Dedifferentiated amniotic fluid mesenchymal stem cell (primary cell): Measurements from ENCODE around the gene CFAP20.

Experiments used
- DNase-seq: peaks from one replicate; pipeline ENCODE4 v3.0.0-alpha.2; 2016; ENCODE audit errors: extremely low spot score

Gene CFAP20

DNA sequence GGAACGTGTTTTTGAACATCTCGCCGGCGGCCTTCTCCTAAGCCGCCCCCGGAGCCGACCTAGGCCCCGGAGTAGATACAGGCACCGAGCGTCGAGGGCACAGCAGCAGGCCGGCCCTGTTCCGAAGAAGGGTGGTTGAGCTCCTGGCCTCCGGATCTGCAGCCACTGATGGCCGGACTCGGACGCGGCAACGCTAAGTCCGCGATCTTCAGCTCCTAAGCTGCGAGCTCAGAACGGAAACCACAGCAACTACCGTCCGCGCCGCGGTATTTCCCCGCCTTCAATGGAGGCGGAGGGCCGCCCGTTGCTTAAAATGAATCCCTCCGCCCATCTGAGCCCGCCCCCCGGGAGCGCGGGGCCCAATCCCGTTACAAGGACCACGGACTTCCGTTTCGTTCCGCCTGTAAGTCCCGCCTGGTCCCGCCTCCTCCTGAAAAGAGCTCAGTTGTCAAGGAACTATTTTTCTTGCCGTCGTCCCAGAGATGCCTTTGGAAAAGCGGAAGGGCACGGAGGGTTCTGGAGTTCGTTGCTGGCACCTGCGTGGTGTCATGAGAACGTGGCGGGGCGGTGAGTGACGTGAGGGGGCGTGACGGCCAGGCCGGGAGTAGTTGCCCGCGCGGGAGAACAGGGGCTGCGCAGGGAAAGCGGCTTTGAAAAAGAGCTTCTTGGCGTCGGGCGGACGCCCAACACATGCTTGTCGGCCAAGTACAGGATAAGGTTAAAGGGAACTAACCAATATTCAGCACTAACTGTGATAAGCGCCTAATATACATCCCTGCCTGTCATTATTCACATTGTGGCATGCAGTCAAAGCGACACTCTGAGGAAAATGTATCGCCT is at the start of gene CFAP20:
TSS of gene CFAP20 (minus strand) at position 285 of the 840 bp plus-strand sequence. CDS start at position 19, 266 bp downstream.
- peak; percentile 100 for DNase-seq

DNA sequence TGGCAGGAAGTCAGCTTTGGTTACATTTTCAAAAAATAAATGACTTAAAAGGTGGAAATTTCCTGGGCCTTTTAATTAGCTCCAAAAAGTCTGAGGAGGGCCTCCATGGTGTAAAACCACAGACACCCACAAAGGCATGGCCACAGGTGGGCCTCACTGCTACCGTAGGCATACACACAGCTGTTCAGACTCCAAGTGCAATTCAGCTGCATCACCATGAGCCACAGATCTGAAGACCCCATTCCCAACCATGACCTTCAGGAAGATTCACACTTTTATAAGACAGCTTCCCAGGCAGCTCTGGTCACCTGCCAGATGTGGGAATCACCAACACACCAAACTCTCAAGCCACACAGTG is 48.2 kb upstream of the CFAP20 start:
- DNase-seq = no peak

DNA sequence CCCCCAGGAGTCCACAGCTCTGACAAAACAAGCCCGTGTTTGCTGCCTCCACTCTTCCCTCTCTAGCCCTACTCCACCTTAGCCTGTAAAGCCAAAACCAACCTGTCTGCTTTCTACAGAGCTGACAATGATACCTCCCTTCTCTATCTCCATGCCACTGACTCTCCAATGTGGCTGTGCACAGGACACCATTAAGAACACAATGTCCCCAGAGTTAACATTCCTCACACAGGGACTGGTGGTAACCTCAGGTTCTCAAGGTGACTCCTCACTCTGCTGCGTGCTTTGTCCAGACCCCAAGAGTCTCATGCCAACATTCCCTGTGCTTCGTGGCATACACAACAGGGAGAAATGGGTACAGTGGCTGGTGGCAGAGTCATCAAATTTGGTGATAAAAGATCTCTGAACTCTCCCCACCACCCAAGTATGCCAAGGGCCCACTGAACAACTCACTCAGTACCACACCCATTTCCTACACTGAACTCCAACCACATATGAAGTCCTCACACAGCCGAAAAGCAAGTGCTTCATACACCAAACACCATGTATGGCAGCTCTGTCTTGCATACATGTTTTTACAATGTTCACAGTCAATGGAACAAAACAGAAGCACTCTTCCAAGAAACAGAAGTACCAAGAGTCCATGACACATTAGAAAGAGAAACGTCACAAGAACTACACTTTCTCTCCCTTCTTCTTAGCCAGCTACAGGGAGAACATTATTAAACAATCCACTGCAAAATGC is 47.6 kb upstream of the CFAP20 start:
- DNase-seq = no peak

DNA sequence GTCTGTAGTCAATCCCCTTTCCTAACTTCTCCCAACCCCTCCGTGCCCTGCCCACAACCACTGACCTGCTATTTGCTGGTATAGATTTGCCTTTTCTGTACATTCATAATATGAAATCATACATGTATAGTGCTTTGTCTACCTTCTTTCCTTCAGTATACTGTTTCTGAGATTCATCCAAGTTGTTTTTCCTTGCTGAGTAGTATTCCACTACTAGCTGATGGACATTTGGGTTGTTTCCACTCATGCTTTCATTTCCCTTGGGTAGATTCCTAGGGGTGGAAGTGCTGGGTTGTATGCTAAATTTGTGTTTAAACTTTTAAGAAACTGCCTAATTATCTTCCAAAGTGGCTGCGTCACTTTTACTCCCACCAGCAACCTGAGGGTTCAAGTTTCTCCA is 41.0 kb upstream of the CFAP20 start:
- DNase-seq = no peak

DNA sequence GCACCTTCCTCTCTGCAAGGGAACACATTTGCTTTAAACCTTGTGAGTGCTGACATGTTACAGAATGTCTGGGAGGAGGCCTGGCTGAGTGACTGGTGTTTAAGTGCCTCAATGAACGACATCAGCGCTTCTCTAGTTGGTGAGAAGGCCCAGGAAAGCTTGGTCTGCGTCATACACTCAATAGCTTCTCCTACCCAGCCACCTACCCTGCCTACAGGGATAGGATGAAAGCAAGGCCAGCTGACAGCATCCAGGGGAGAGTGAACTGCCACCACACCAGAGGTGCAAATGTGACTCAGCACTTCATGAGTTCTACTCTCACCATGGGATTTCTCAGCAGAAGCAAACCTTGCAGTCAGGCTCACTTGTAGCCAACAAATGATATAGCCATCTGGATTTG is 31.7 kb upstream of the CFAP20 start:
- DNase-seq = no peak

DNA sequence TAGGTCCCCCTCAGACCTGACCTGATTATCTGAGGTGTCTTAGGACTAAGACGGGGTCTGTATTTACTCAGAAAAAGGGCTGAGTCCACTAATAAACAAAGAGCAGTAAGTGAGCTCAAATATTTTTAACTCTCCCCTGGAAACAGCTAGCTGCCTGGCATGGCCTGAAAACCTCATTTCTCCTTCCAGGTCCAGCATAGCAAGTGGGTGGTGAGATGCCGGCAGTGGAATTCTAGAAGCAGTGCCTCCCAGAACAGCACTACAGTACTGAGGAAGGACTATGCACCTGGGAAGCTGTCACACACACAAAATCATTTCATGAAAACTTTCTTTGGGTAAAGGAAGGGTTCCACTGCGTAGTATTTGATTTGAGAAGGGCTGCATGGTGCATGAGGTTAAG is 29.5 kb upstream of the CFAP20 start:
- DNase-seq = no peak

DNA sequence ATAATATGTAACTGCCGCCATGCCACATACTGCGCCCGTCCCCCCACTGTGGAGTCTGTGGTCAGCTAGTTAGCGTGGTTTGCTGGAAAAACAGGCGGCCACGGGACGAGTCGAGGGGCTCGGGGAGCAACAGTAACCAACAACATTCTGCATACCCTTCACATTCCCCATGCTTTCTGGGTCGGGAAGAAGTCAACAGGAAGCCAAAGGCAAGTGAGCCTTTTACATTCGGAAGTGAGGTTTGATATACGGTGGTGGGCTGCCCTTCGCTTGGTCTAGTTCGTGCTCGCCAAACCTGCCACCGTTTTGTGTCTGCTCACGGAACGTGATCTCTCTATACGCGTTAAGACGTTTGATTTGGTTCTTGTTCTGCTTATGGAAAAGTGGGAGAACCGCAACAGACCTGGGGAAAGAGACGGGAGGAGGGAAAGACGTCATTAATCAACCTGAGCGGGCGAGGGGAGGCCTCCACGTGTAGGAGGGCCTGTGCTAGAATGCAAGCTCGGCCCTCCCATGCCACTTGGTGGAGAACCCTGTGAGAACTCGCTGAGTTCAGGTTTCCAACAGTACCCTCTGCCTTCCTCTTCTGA is 28.9 kb upstream of the CFAP20 start:
- no peak for DNase-seq

DNA sequence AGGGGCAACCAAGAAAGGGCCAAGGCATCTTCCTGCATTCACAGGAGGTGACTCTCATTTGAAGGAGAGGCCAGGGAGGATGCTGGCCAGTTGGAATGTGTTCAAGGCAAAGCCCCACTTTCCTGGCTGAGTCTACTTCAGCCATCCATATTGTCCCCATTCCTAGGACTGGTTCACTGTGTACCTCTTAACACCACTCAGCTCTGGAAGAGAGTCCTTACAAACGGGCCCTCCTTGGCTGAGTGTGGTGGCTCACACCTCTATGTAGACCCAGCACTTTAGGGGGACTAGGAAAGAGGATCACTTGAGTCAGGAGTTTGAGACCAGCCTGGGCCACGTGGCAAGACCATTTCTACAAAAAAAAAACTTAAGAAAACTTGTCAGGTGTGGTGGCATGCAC is 28.1 kb upstream of the CFAP20 start:
- no peak for DNase-seq

DNA sequence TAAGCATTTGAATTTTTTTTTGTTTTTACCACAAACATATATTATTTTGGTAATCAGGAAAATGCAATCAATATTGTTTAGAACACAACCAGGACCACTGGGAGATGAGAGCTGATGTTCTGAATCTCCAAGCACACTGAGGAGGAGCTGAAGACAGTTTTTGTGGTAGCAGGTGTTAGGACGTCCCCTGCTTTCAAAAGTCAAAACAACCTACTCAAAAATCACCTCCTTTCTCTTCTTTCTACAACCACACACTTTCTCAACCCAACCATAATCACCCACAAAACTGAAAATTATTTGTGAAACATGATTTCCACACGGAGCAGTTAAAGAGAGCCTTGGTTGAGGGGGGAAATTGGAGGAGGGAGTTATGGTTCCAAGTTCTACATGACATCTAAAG is 26.7 kb upstream of the CFAP20 start:
- no peak for DNase-seq

DNA sequence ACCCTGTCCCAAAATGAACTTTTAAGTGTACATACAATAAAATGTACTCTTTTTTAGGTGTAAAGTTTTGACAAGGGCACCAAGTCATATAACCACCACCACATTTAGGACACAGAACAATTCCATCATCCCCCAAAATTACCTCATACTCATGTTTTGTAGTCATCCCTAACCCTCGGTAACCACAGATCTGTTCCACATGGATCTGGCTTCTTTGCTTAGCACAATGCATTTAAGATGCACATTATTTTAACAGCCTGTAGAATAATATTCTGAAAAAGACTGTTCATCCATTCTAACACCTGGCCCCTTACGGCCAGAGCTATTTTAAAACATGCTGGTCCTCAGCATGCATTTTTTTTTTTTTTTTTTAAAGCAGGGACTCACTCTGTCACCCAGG is 25.2 kb upstream of the CFAP20 start:
- DNase-seq = no peak

DNA sequence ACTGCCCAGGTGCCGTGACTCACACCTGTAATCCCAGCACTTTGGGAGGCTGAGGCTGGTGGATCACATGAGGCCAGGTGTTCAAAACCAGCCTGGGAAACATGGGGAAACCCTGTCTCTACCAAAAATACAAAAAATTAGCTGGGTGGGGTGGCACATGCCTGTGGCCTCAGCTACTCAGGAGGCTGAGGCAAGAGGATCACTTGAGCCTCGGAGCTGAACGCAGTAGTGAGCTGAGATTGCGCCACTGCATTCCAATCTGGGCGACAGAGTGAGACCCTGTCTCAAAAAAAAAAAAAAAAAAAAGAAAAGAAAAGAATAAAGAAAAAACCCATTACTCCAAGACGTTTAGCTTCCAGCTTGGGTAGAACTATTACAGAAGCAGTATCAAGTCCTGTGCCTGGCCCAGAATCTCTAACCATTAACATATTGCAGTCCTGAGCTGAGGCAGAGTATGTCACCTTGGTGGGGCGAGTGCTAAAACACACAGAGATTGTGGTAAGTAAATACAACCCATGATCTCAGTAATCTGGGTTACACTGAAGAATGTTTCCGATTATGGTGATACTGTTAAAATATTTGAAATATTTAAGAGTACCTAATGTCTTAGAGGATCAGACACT is 23.2 kb upstream of the CFAP20 start:
- DNase-seq = no peak

DNA sequence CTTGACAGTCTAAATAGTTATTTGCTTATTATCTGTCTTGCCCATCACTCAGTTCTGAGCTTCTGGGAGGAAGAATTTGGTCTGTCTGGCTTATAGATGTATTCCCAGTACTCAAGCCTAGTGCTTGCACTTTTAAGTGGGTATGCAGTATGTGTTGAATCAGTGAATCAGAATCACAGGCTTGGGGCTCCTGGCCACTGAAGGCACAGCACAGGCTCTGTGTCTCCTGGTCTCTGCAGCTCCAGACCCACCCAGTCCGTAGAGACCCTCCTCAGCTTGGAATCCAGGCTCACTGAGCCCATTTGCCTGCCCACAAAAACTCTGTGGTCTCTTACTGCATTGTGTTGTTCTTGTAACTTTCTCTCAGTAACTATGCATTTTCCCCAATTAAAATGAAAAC is 19.3 kb upstream of the CFAP20 start:
- no peak for DNase-seq

DNA sequence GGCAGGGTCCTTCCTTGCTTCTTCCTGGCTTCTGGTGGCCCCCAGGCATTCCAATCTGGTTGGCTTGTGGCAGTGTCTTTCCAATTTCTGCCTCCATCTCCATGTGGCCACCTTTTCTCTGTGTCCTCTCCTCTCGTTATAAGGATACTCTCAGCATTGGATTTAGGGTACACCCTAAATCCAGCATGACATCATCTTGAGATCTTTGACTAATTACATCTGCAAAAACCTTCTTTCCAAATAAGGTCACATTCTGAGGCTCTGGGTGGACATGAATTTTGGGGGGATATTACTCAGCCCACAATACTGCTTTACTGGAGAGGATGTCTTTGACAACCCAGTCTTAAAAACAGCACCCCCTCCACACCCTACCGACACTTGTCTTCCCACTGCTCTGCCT is 18.9 kb upstream of the CFAP20 start:
- no peak for DNase-seq

DNA sequence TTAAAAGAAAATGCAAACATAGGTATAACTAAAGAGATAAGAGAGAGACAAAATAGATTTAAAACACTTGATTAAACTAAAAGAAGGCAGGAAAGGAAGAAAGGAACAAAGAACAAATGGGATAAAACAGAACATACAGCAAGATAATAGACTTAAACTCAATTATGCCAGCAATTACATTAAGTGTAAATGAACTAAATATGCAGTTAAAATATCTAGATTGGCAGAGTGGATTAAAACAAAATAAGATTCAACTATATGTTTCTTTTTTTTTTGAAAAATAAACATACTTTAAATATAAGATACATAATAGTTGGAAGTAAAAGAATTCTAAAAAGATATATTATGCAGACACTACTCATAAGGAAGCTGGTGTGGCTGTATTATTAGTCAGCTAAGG is 9.7 kb upstream of the CFAP20 start:
- no peak for DNase-seq

DNA sequence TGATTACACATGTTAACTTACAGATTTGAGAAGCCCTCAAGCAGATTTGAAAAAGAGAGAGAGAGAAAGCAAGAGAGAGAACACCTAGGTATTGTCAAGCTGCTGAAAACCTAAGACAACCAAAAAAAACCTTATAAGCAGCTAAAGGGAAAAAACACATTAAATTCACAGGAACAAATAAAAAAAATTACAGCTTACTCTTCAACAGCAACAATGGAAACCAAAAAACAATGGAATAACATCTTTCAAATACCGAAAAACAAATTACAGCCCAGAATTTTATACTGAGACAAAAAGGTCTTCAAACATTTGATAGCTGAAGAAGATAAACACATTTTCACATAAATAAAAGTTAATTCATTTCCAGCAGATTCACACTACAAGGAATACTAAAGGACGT is 8.4 kb upstream of the CFAP20 start:
- DNase-seq = no peak

DNA sequence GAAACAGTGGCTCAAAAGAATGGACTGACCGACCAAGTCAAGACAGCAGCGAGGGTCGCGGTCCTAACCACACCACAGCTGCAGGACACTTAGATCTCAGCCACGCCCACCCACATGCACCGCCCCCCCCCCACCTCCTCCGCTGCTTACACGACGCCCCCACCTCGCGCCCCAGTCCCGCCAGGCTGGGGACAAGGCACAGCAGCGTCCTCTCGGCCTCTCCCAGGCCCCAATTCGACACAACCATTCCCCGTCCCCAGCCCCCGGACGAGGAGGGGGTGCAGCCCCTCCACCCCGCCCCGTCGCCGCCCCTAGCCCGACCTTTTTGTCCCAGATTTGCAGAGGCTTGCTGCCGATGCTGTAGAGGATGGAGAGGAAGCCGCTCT is 477 bp downstream of the CFAP20 start:
- no peak for DNase-seq

DNA sequence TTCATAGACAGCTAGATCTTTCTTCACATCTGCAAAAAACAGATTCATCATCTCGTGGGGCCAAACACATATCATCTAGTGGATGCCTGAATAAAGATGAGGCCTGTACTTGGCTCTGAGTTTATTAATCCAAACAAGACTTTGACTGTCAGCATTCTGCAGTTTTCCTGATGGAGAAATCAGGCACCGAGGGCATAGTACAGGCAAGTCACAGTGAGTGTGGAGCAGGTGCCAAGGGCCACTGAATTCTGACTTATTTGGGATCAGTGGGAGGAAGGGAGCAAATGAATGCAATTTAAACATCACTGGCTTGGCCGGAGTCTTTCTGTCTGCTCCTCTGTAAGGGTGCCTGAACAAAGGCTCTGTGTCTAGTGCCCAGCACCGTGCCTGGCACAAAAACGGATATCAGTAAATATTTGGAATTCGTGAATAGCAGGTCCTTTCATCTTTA is 975 bp downstream of the CFAP20 start:
- DNase-seq = no peak

DNA sequence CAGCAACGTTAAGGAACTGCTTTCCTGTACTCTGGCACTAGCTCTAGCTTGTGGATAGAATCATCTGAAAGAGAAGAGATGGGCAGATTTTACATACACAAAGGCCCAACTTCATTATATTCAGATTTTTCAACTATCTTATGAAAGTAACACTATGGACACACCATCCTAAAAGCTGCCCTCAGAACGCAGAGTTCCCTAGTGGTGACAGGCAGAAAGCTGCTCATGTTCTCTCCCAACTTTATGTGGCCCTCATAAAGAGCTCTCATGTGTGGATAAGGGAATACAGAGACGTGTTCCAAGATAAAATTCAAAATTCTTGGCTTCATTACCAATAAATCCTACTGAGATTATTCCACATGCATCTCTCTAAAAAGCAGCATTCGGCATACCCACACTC is 1.5 kb downstream of the CFAP20 start:
- DNase-seq = no peak

DNA sequence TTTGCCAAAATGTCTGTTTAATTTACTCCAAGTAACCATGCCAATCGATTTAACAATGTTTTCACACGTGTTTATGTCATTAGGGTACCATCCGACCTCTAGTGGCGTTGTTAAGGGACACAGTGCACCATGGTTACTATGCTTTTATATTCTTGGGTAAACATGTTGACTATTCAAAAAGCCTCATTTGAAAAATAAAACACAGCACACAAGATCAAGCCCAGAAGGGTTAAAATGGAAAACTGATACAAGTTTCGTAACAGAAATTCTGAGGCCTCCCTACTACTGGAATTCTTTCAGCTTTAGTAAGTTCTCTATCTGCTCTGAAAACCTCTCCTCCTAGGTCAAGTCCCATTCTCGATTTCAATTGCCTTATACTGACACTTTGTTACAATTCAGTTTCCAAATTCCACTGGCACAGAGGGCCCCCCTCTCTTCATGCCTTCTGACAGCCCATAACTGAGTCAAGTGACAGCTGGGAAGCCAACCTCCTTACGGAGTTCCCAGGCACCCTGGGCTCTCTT is 2.1 kb downstream of the CFAP20 start:
- DNase-seq = no peak

DNA sequence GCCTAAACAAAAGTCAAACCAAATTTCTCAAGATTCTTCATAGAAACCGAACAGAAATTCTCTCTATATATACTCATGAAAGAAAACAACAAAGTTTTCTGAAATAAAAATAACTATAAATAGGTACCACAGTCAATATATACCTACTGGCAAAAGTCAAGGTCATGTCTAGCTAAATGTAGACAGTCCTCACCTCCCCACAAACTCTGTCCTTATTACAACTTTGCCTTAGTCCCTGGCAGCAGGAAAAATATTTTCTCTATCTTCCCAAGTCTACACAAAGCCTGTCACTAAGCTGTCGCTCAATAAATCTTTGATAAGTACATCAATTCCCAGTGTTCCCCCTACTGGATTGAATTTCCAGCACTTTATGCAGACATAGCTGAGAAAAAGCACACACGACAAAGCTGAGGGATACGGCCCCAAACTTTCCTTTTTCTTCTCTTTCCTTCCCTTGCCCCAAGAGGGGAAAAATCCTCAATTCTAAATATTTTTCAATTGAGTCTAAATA is 2.7 kb downstream of the CFAP20 start:
- no peak for DNase-seq

DNA sequence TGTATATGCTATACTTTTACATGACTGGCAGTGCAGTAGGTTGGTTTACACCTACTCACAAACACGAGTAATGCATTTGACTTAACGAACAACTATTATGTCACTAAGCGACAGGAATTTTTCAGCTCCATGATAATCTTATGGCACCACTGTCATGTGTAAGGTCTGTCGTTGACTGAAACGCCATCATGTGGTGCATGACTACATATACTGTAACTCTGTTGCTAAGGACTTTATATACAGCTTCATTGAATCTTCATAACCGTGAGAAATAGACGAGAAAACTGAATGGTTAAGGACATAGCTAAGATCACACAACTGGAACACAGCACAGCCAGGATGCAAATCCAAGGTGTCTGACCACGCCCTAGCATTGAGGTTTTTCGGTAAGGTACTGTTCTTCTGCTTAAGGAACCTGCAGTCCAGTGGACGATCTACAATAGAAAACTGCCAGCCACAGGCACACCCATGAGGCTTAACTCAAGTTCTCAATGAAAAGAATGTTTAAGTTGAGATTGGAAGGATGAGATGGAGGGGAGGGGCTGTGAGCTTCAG is 3.3 kb downstream of the CFAP20 start:
- no peak for DNase-seq

DNA sequence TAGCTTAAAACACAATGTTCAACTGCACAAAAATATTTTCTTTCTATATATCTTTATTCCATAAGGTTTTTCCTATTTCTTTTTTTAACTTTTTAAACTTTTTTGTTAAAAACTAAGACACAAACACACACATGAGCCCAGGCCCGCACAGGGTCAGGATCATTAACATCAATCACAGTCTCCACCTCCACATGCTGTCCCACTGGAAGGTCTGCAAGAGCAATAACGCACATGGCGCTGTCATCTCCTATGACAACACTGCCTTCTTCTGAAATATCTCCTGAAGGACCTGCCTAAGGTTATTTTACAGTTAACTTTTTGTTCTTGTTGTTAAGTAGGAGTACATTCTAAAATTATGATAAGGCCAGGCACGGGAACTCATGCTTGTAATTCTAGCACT is 4.1 kb downstream of the CFAP20 start:
- no peak for DNase-seq
